NCI-H345 (cell line): ENCODE results near the gene YIF1A.
A peak's percentile ranks its signal among the peaks of the same experiment; 100 is the strongest.
"Not testable (repeated sequence)": the region's sequence is repeated elsewhere in the genome, so short reads cannot be mapped to it uniquely, and the experiment has no call there.

Source experiments
- DNase-seq: peaks from one replicate; lab custom pipeline; 2025; lab: John Stamatoyannopoulos, UW

YIF1A gene

GRCh38 chr11:66268952-66269905 lies 19.7 kb downstream of the YIF1A start:
- no peak for DNase-seq

GRCh38 chr11:66268244-66268951 lies 20.5 kb downstream of the YIF1A start, which contains the start of gene RAB1B:
Gene RAB1B, plus strand, starts transcription at chr11:66268639. Its CDS starts 41 bp downstream, at chr11:66268680.
- peak; percentile 99 for DNase-seq

GRCh38 chr11:66267379-66268243 lies 21.3 kb downstream of the YIF1A start:
- peak; percentile 76 for DNase-seq

GRCh38 chr11:66267039-66267378 lies 21.9 kb downstream of the YIF1A start:
- DNase-seq = no peak

- DNase-seq = no peak
Measured at GRCh38 chr11:66266378-66267038, 22.4 kb downstream of the YIF1A start.

GRCh38 chr11:66265531-66266377 lies 23.2 kb downstream of the YIF1A start:
- no peak for DNase-seq

- DNase-seq = no peak
Measured at GRCh38 chr11:66264914-66265313, 24.0 kb downstream of the YIF1A start.

GRCh38 chr11:66264383-66264782 lies 24.6 kb downstream of the YIF1A start:
- DNase-seq = no peak

- DNase-seq = no peak
Measured at GRCh38 chr11:66263785-66264184, 25.2 kb downstream of the YIF1A start.

GRCh38 chr11:66263231-66263630 lies 25.7 kb downstream of the YIF1A start:
- DNase-seq = no peak

- DNase-seq = no peak
Measured at GRCh38 chr11:66262696-66263095, 26.2 kb downstream of the YIF1A start.

- DNase-seq = no peak
Measured at GRCh38 chr11:66262191-66262590, 26.8 kb downstream of the YIF1A start.

- DNase-seq = no peak
Measured at GRCh38 chr11:66261578-66261977, 27.4 kb downstream of the YIF1A start.

GRCh38 chr11:66259956-66260355 lies 29.0 kb downstream of the YIF1A start:
- DNase-seq = no peak

GRCh38 chr11:66259225-66259624 lies 29.7 kb downstream of the YIF1A start:
- no peak for DNase-seq

- no peak for DNase-seq
Measured at GRCh38 chr11:66258473-66258893, 30.5 kb downstream of the YIF1A start.

- not testable (repeated sequence) for DNase-seq
Measured at GRCh38 chr11:66253081-66253480, 35.9 kb downstream of the YIF1A start.

GRCh38 chr11:66251809-66252208 lies 37.1 kb downstream of the YIF1A start:
- no peak for DNase-seq

- DNase-seq = no peak
Measured at GRCh38 chr11:66248903-66249302, 40.0 kb downstream of the YIF1A start.

- DNase-seq = no peak
Measured at GRCh38 chr11:66247801-66248200, 41.1 kb downstream of the YIF1A start.

GRCh38 chr11:66247295-66247694 lies 41.6 kb downstream of the YIF1A start:
- DNase-seq = no peak
